ENCODE data around the gene PARVB. TPM values are rescaled to one million over a fixed set of nuclear protein-coding genes. Genes with fewer than 3 reads are reported as not detected.

Gene PARVB
- total and polyA plus RNA-seq, 2 experiments from 2014 or later, result 10.2 to 11.2 TPM

GRCh38 chr22:44098021-44098739 is 74.1 kb downstream of the PARVB start:
- Histone ChIP-seq H3K9me3 (ENCODE audit: low read depth) (no peaks in the 10 kb centered on the region), H4K20me1 (ENCODE audit: insufficient read depth, poor library complexity, severe bottlenecking) (no peaks in the 10 kb centered on the region), H2AFZ (no peak overlapping the region), H3K9me2 (replicated peaks; ENCODE audit: insufficient read depth) (no peaks in the 10 kb centered on the region), H3K36me3 (replicated peaks; ENCODE audit: insufficient read depth, low read depth) (no peaks in the 10 kb centered on the region), H3K79me2 (no peaks in the 10 kb centered on the region), H3K27ac (no peak overlapping the region), H3K4me1 (ENCODE audit: insufficient read depth) (no peaks in the 10 kb centered on the region), H3K4me3 (no peak overlapping the region), H3K4me2 (no peak overlapping the region), H3K27me3 (no peaks in the 10 kb centered on the region)
- TF ChIP-seq EZH2phosphoT487 (IDR thresholded peaks at IDR 0.05; ENCODE audit: low read depth, severe bottlenecking, unreplicated experiment), result no peak
- no peak for TF ChIP-seq EZH2 (IDR thresholded peaks at IDR 0.05; ENCODE audit: borderline replicate concordance)
- TF ChIP-seq CTCF (IDR thresholded peaks at IDR 0.05; ENCODE audit: poor library complexity), result no peak
- no peak for DNase-seq (ENCODE audit: low spot score)
- WGBS (ENCODE audit: low lambda C conversion rate, missing lambda C conversion rate), result 92% methylated on average over 17 of the region's 17 CpGs

- no peaks in the 10 kb centered on the region for H3K36me3 ChIP-seq (replicated peaks; ENCODE audit: insufficient read depth, low read depth)
- no peaks in the 10 kb centered on the region for H3K79me2 ChIP-seq
- no peaks in the 10 kb centered on the region for H3K4me1 ChIP-seq (ENCODE audit: insufficient read depth)
- no peaks in the 10 kb centered on the region for H3K9me3 ChIP-seq (ENCODE audit: low read depth)
- no peak overlapping the region for H2AFZ ChIP-seq
- 92% methylated on average over 15 of the region's 15 CpGs for WGBS (ENCODE audit: low lambda C conversion rate, missing lambda C conversion rate)
- TF ChIP-seq CTCF (IDR thresholded peaks at IDR 0.05; ENCODE audit: poor library complexity), result no peak
- TF ChIP-seq EZH2phosphoT487 (IDR thresholded peaks at IDR 0.05; ENCODE audit: low read depth, severe bottlenecking, unreplicated experiment), result no peak
- TF ChIP-seq EZH2 (IDR thresholded peaks at IDR 0.05; ENCODE audit: borderline replicate concordance), result no peak
- no peak overlapping the region for H3K27ac ChIP-seq
- no peaks in the 10 kb centered on the region for H4K20me1 ChIP-seq (ENCODE audit: insufficient read depth, poor library complexity, severe bottlenecking)
- DNase-seq (ENCODE audit: low spot score), result no peak
- no peak overlapping the region for H3K4me2 ChIP-seq
- H3K27me3 ChIP-seq, result no peaks in the 10 kb centered on the region
- no peaks in the 10 kb centered on the region for H3K9me2 ChIP-seq (replicated peaks; ENCODE audit: insufficient read depth)
- H3K4me3 ChIP-seq, result no peak overlapping the region
Measured at GRCh38 chr22:44098966-44099530, 74.9 kb downstream of the PARVB start.

- no peaks in the 10 kb centered on the region for H3K4me1 ChIP-seq (ENCODE audit: insufficient read depth)
- no peak for TF ChIP-seq CTCF (IDR thresholded peaks at IDR 0.05; ENCODE audit: poor library complexity)
- TF ChIP-seq EZH2phosphoT487 (IDR thresholded peaks at IDR 0.05; ENCODE audit: low read depth, severe bottlenecking, unreplicated experiment), result no peak
- no peak for TF ChIP-seq EZH2 (IDR thresholded peaks at IDR 0.05; ENCODE audit: borderline replicate concordance)
- WGBS (ENCODE audit: low lambda C conversion rate, missing lambda C conversion rate), result 94% methylated on average over 13 of the region's 13 CpGs
- H3K4me3 ChIP-seq, result no peak overlapping the region
- no peaks in the 10 kb centered on the region for H3K79me2 ChIP-seq
- no peaks in the 10 kb centered on the region for H3K36me3 ChIP-seq (replicated peaks; ENCODE audit: insufficient read depth, low read depth)
- H3K4me2 ChIP-seq, result no peak overlapping the region
- DNase-seq (ENCODE audit: low spot score), result no peak
- no peaks in the 10 kb centered on the region for H4K20me1 ChIP-seq (ENCODE audit: insufficient read depth, poor library complexity, severe bottlenecking)
- H3K9me3 ChIP-seq (ENCODE audit: low read depth), result no peaks in the 10 kb centered on the region
- H3K9me2 ChIP-seq (replicated peaks; ENCODE audit: insufficient read depth), result no peaks in the 10 kb centered on the region
- no peak overlapping the region for H2AFZ ChIP-seq
- H3K27ac ChIP-seq, result no peak overlapping the region
- no peaks in the 10 kb centered on the region for H3K27me3 ChIP-seq
Measured at GRCh38 chr22:44099696-44100095, 75.6 kb downstream of the PARVB start.
